NCI-H146 (cell line): ENCODE data around the gene CCDC178.
"Not testable (repeated sequence)": the region's sequence is repeated elsewhere in the genome, so short reads cannot be mapped to it uniquely, and the experiment has no call there.

Experiments used
- DNase-seq: peaks from one replicate; lab custom pipeline; 2025; lab: John Stamatoyannopoulos, UW

The CCDC178 gene

GRCh38 chr18:33210575-33211189, 229.8 kb downstream of the CCDC178 start:
- DNase-seq, result peak; percentile 72

GRCh38 chr18:33205777-33206176, 234.7 kb downstream of the CCDC178 start:
- no peak for DNase-seq

GRCh38 chr18:33201509-33201926, 239.0 kb downstream of the CCDC178 start:
- DNase-seq, result peak; percentile 80

- DNase-seq, result no peak
Observed at GRCh38 chr18:33195795-33196194, 244.7 kb downstream of the CCDC178 start.

- DNase-seq, result no peak
Observed at GRCh38 chr18:33194793-33195192, 245.7 kb downstream of the CCDC178 start.

- DNase-seq, result no peak
Observed at GRCh38 chr18:33184958-33185357, 255.6 kb downstream of the CCDC178 start.

GRCh38 chr18:33184175-33184574, 256.3 kb downstream of the CCDC178 start:
- no peak for DNase-seq

GRCh38 chr18:33183136-33183535, 257.4 kb downstream of the CCDC178 start:
- DNase-seq, result no peak

- no peak for DNase-seq
Observed at GRCh38 chr18:33181016-33181415, 259.5 kb downstream of the CCDC178 start.

- no peak for DNase-seq
Observed at GRCh38 chr18:33169218-33169617, 271.3 kb downstream of the CCDC178 start.

- not testable (repeated sequence) for DNase-seq
Observed at GRCh38 chr18:33164121-33164520, 276.4 kb downstream of the CCDC178 start.

GRCh38 chr18:33161131-33161530, 279.4 kb downstream of the CCDC178 start:
- no peak for DNase-seq

GRCh38 chr18:33159151-33159550, 281.4 kb downstream of the CCDC178 start:
- no peak for DNase-seq

GRCh38 chr18:33157893-33158292, 282.6 kb downstream of the CCDC178 start:
- no peak for DNase-seq

GRCh38 chr18:33156906-33157470, 283.5 kb downstream of the CCDC178 start:
- no peak for DNase-seq

GRCh38 chr18:33154049-33154448, 286.5 kb downstream of the CCDC178 start:
- DNase-seq, result no peak

- no peak for DNase-seq
Observed at GRCh38 chr18:33152376-33152775, 288.1 kb downstream of the CCDC178 start.

- DNase-seq, result not testable (repeated sequence)
Observed at GRCh38 chr18:33147811-33148210, 292.7 kb downstream of the CCDC178 start.

- no peak for DNase-seq
Observed at GRCh38 chr18:33146014-33146413, 294.5 kb downstream of the CCDC178 start.

- peak; percentile 22 for DNase-seq
Observed at GRCh38 chr18:33135951-33136660, 304.4 kb downstream of the CCDC178 start.

GRCh38 chr18:33132657-33133056, 307.9 kb downstream of the CCDC178 start:
- DNase-seq, result no peak

- peak; percentile 26 for DNase-seq
Observed at GRCh38 chr18:33128581-33128980, 311.9 kb downstream of the CCDC178 start.

GRCh38 chr18:33123862-33124518, 316.5 kb downstream of the CCDC178 start:
- DNase-seq, result peak; percentile 87
